GM12878 (cell line): ENCODE results near the gene CYP3A4. TPM values are rescaled to one million over a fixed set of nuclear protein-coding genes. Genes with fewer than 3 reads are reported as not detected.

Source experiments
- ATAC-seq: fragments of 200-7000 bp; cut with Tn5 transposase; 3 replicates; pipeline ENCODE4 v1.9.1; 2020; ENCODE audit warnings: mild to moderate bottlenecking, moderate library complexity
- BruUV-seq: library from RNA; stranded (reverse); fragments of 400-500 nt; replicated peaks from 2 replicates; lab custom pipeline; 2021; lab: Mats Ljungman, UMichigan
- CTCF ChIA-PET: fragments of 300-600 bp; sonication (Branson Sonifier 250); formaldehyde crosslinking; extraction: SDS; loops from one replicate; lab custom pipeline; 2021; ENCODE audit warnings: inconsistent platforms; lab: Yijun Ruan, JAX
- POLR2A ChIA-PET: fragments of 350-600 bp; formaldehyde crosslinking; extraction: SDS; loops from one replicate; lab custom pipeline; 2021; ENCODE audit warnings: inconsistent platforms; lab: Charles Lee
- RAD21 ChIA-PET: fragments of 300-600 bp; sonication (Branson Sonifier 250); formaldehyde crosslinking; loops from one replicate; lab custom pipeline; 2023; ENCODE audit warnings: antibody characterized with exemption; ENCODE audit not compliant: unreplicated experiment; lab: Charles Lee
- SMC1A ChIA-PET: fragments of 300-600 bp; sonication (Branson Sonifier 250); formaldehyde crosslinking; loops from one replicate; lab custom pipeline; 2023; ENCODE audit not compliant: unreplicated experiment, uncharacterized antibody; lab: Charles Lee
- DNase-seq: peaks from one replicate; pipeline ENCODE4 v3.0.0-alpha.2; 2011; ENCODE audit warnings: low read depth, low spot score
- FAIRE-seq: peaks from 3 replicates; lab custom pipeline; 2011; peaks lifted over from hg19 to GRCh38; lab: Jason Lieb, UNC
- H2AFZ ChIP-seq: 2 replicates; pipeline ENCODE4 v1.6.0; 2011; ENCODE audit warnings: low read depth, low read length, control low read depth; ENCODE audit not compliant: control insufficient read depth
- H3K27ac ChIP-seq: 2 replicates; pipeline ENCODE4 v1.5.1; 2011; ENCODE audit warnings: control low read depth; ENCODE audit not compliant: control insufficient read depth, insufficient read depth
- H3K27me3 ChIP-seq, 2 experiments: replicated peaks in 1 of 2; 2 replicates each; pipeline versions ENCODE4 v1.6.0 to v1.6.1; 2011; ENCODE audit warnings: low read length in 1 of 2; ENCODE audit not compliant: control insufficient read depth in 2 of 2, insufficient read depth in 2 of 2
- H3K36me3 ChIP-seq, 2 experiments: 2 replicates each; pipeline ENCODE4 v1.5.1; 2011; ENCODE audit warnings: low read length in 1 of 2; ENCODE audit not compliant: control insufficient read depth in 2 of 2, insufficient read depth in 2 of 2
- H3K4me1 ChIP-seq: 2 replicates; pipeline ENCODE4 v1.6.1; 2011; ENCODE audit warnings: mild to moderate bottlenecking, low read length, moderate library complexity, mixed read lengths; ENCODE audit not compliant: control insufficient read depth, insufficient read depth
- H3K4me2 ChIP-seq: 2 replicates; pipeline ENCODE4 v1.6.0; 2011; ENCODE audit warnings: control low read depth; ENCODE audit not compliant: control insufficient read depth, insufficient read depth
- H3K4me3 ChIP-seq: fragments of 200-600 bp; sonication (generic); 2 replicates; pipeline ENCODE4 v1.5.1; 2016
- H3K79me2 ChIP-seq: 2 replicates; pipeline ENCODE4 v1.6.0; 2011; ENCODE audit warnings: low read length; ENCODE audit not compliant: control insufficient read depth, insufficient read depth
- H3K9ac ChIP-seq: 2 replicates; pipeline ENCODE4 v1.8.0; 2011; ENCODE audit warnings: low read length, control low read depth, mixed read lengths; ENCODE audit not compliant: control insufficient read depth, insufficient read depth
- H3K9me3 ChIP-seq: replicated peaks from 3 replicates; pipeline ENCODE4 v1.5.1; 2011; ENCODE audit warnings: mild to moderate bottlenecking, low read length; ENCODE audit not compliant: control insufficient read depth, insufficient read depth
- H4K20me1 ChIP-seq: 2 replicates; pipeline ENCODE4 v1.6.0; 2011; ENCODE audit not compliant: control insufficient read depth, insufficient read depth
- BACH1 ChIP-seq: fragments of 450-650 bp; IDR thresholded peaks from 2 replicates; pipeline ENCODE4 v1.6.1; 2017; ENCODE audit warnings: mild to moderate bottlenecking, borderline replicate concordance
- CHD1 ChIP-seq: IDR thresholded peaks from 2 replicates; pipeline ENCODE4 v1.6.1; 2012; ENCODE audit warnings: low read depth, low read length, improper control_type of control experiment
- CHD4 ChIP-seq: fragments of 200-600 bp; sonication (generic); IDR thresholded peaks from 2 replicates; pipeline ENCODE4 v1.6.1; 2016; ENCODE audit warnings: mild to moderate bottlenecking
- CREB1 ChIP-seq: IDR thresholded peaks from 2 replicates; pipeline ENCODE4 v1.6.1; 2012; ENCODE audit warnings: low read depth, mild to moderate bottlenecking, inconsistent platforms
- ETV6 ChIP-seq, 2 experiments: fragments of 450-650 bp in 1 of 2; IDR thresholded peaks in 1 of 2; conservative IDR thresholded peaks in 1 of 2; 2 replicates each; pipeline ENCODE4 v1.6.1; 2014; ENCODE audit warnings: antibody characterized with exemption in 1 of 2, borderline replicate concordance in 1 of 2, low read depth in 1 of 2, mild to moderate bottlenecking in 1 of 2, moderate library complexity in 1 of 2
- GABPA ChIP-seq: IDR thresholded peaks from 2 replicates; pipeline ENCODE4 v1.6.1; 2014; ENCODE audit warnings: antibody characterized with exemption, low read depth, mild to moderate bottlenecking, inconsistent platforms
- JUND ChIP-seq: IDR thresholded peaks from 2 replicates; pipeline ENCODE4 v1.6.1; 2012; ENCODE audit warnings: low read depth, mild to moderate bottlenecking, low read length, improper control_type of control experiment, moderate library complexity
- KAT2A ChIP-seq: conservative IDR thresholded peaks from 2 replicates; pipeline ENCODE4 v1.6.1; 2011; ENCODE audit warnings: low read depth, low read length; ENCODE audit not compliant: control insufficient read depth
- NFXL1 ChIP-seq: fragments of 450-650 bp; IDR thresholded peaks from 2 replicates; pipeline ENCODE4 v1.6.1; 2017; ENCODE audit warnings: antibody characterized with exemption, mild to moderate bottlenecking, borderline replicate concordance
- POU2F2 ChIP-seq: IDR thresholded peaks from 3 replicates; pipeline ENCODE4 v1.6.1; 2011; ENCODE audit warnings: low read depth, mild to moderate bottlenecking, low read length, borderline replicate concordance
- RCOR1 ChIP-seq: conservative IDR thresholded peaks from 2 replicates; pipeline ENCODE4 v1.6.1; 2012; ENCODE audit warnings: low read depth, low read length, improper control_type of control experiment
- SMAD5 ChIP-seq: IDR thresholded peaks from 2 replicates; pipeline ENCODE4 v1.6.1; 2016; ENCODE audit warnings: antibody characterized with exemption, low read depth
- STAT1 ChIP-seq: fragments of 450-650 bp; conservative IDR thresholded peaks from 2 replicates; pipeline ENCODE4 v1.6.1; 2014; ENCODE audit warnings: antibody characterized with exemption, mild to moderate bottlenecking
- TBL1XR1 ChIP-seq: IDR thresholded peaks from 2 replicates; pipeline ENCODE4 v1.6.1; 2012; ENCODE audit warnings: low read depth, low read length, improper control_type of control experiment
- WGBS: methylation state at CpG from one replicate; pipeline ENCODE4 v1.1.6; 2016; ENCODE audit warnings: low lambda C conversion rate; ENCODE audit not compliant: insufficient replicate concordance, insufficient coverage; ENCODE audit errors: missing lambda C conversion rate; 5-methylcytosine and 5-hydroxymethylcytosine counted together
- in situ Hi-C: fragments of 300-500 bp; cut with MboI; formaldehyde crosslinking; loops from 9 replicates; pipeline ENCODE4 v1.14.3; 2018; ENCODE audit warnings: mixed read lengths
- intact Hi-C: fragments of 100-400 bp; cut with micrococcal nuclease; formaldehyde crosslinking; loops from one replicate; pipeline ENCODE4 v1.14.2; 2022; ENCODE audit not compliant: unreplicated experiment
- polyA plus RNA-seq, 11 experiments: library from polyadenylated mRNA; depleted of rRNA in 4 of 11; unstranded in 6 of 11; stranded (reverse) in 5 of 11; fragments of >200 nt; fragmentation: Nextera tagmentation in 4 of 11; fragmentation: Illumina TruSeq in 1 of 11; extraction: Ambion mirVana in 4 of 11; extraction: Trizol in 1 of 11; gene quantifications; 1 replicate in 1 of 11; 2 replicates in 10 of 11; pipeline versions ENCODE4 v1.2.1 to v1.2.3, GENCODE V29; 2011 to 2016; ENCODE audit warnings: inconsistent platforms in 2 of 11, missing spikeins in 2 of 11, low read depth in 1 of 11
- total RNA-seq, 4 experiments: library from RNA; depleted of rRNA in 3 of 4; stranded (reverse); fragments of >200 nt in 3 of 4; fragmentation: Illumina TruSeq in 1 of 4; extraction: Trizol in 1 of 4; gene quantifications; 2 replicates each; pipeline versions ENCODE4 v1.2.1 to v1.2.3, GENCODE V29; 2013 to 2021
- TF ChIP-seq, protein P1 (sequence below): fragments of 150-350 bp; IDR thresholded peaks from 2 replicates; pipeline ENCODE4 v1.6.1; 2014; ENCODE audit warnings: mild to moderate bottlenecking, low read depth, low read length
- TF ChIP-seq, protein P2 (sequence below): IDR thresholded peaks from 2 replicates; pipeline ENCODE4 v1.6.1; 2012; ENCODE audit warnings: low read depth, low read length, improper control_type of control experiment
- TF ChIP-seq, protein P3 (sequence below): fragments of 450-650 bp; formaldehyde crosslinking; IDR thresholded peaks from 2 replicates; pipeline ENCODE4 v1.5.0; 2022; ENCODE audit warnings: mild to moderate bottlenecking, missing genetic modification characterization

The CYP3A4 gene
- total and polyA plus RNA-seq, 10 of the 15 experiments (the other 5 are each of a cell fraction or from before 2014, with no cell fraction given): 0.02 to 0.21 (median 0.04) TPM; not detected in 7

DNA sequence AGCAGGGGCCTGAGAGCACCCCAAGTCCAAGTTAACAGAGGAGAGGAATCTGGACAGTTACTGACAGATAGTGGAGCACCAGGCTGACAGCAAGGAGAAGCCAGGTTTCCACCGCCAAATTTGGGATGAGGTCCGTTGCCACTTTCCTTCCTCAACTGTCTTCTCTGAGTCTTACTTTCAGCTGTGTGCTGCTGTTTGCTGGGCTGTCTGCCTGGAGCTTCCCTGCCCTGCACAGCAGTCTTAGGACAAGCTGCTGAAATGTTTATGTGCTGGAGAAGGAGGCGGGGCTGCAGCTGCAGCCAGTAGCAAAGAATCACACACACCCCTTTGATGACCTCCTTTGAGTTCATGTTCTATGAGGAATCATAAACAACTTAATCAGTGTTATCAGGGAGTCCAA lies 31.6 kb downstream of the CYP3A4 start:
- Histone ChIP-seq H3K4me2 (no peak overlapping the region), H3K36me3 (no peaks in the 10 kb centered on the region), H2AFZ (no peak overlapping the region), H3K27ac (no peak overlapping the region), H3K9me3 (no peaks in the 10 kb centered on the region), H3K4me1 (no peaks in the 10 kb centered on the region), H3K27me3 (no peaks in the 10 kb centered on the region; a peak in 2 of 4 replicates), H3K9ac (no peak overlapping the region), H3K79me2 (no peaks in the 10 kb centered on the region), H4K20me1 (no peaks in the 10 kb centered on the region), H3K4me3 (no peak overlapping the region)
- RAD21 ChIA-PET: no interaction called here
- in situ Hi-C loops: no loop called here
- CTCF ChIA-PET: interaction anchor here (0.6 kb wide), 1 partner anchor 101 kb away, joined by 3 read pairs; no protein-coding TSS in a partner anchor
- DNase-seq: no peak
- SMC1A ChIA-PET: no interaction called here
- intact Hi-C loops: no loop called here
- no peak for FAIRE-seq
- BruUV-seq: no TSS peak
- TF ChIP-seq KAT2A: no peak
- no peak for TF ChIP-seq BACH1
- no peak for TF ChIP-seq SMAD5
- TF ChIP-seq, protein P1, sequence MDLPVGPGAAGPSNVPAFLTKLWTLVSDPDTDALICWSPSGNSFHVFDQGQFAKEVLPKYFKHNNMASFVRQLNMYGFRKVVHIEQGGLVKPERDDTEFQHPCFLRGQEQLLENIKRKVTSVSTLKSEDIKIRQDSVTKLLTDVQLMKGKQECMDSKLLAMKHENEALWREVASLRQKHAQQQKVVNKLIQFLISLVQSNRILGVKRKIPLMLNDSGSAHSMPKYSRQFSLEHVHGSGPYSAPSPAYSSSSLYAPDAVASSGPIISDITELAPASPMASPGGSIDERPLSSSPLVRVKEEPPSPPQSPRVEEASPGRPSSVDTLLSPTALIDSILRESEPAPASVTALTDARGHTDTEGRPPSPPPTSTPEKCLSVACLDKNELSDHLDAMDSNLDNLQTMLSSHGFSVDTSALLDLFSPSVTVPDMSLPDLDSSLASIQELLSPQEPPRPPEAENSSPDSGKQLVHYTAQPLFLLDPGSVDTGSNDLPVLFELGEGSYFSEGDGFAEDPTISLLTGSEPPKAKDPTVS: no peak
- no peak for TF ChIP-seq ETV6 (conservative IDR thresholded peaks at IDR 0.05 in 1 of 2, IDR thresholded peaks at IDR 0.05 in 1 of 2; ENCODE audit: borderline replicate concordance in 1 of 2, low read depth in 1 of 2)
- TF ChIP-seq, protein P2, sequence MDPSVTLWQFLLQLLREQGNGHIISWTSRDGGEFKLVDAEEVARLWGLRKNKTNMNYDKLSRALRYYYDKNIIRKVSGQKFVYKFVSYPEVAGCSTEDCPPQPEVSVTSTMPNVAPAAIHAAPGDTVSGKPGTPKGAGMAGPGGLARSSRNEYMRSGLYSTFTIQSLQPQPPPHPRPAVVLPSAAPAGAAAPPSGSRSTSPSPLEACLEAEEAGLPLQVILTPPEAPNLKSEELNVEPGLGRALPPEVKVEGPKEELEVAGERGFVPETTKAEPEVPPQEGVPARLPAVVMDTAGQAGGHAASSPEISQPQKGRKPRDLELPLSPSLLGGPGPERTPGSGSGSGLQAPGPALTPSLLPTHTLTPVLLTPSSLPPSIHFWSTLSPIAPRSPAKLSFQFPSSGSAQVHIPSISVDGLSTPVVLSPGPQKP: no peak
- no peak for TF ChIP-seq TBL1XR1
- no peak for TF ChIP-seq STAT1
- TF ChIP-seq CREB1: no peak
- TF ChIP-seq NFXL1: no peak
- no peak for TF ChIP-seq CHD4
- no peak for TF ChIP-seq POU2F2
- TF ChIP-seq, protein P3, sequence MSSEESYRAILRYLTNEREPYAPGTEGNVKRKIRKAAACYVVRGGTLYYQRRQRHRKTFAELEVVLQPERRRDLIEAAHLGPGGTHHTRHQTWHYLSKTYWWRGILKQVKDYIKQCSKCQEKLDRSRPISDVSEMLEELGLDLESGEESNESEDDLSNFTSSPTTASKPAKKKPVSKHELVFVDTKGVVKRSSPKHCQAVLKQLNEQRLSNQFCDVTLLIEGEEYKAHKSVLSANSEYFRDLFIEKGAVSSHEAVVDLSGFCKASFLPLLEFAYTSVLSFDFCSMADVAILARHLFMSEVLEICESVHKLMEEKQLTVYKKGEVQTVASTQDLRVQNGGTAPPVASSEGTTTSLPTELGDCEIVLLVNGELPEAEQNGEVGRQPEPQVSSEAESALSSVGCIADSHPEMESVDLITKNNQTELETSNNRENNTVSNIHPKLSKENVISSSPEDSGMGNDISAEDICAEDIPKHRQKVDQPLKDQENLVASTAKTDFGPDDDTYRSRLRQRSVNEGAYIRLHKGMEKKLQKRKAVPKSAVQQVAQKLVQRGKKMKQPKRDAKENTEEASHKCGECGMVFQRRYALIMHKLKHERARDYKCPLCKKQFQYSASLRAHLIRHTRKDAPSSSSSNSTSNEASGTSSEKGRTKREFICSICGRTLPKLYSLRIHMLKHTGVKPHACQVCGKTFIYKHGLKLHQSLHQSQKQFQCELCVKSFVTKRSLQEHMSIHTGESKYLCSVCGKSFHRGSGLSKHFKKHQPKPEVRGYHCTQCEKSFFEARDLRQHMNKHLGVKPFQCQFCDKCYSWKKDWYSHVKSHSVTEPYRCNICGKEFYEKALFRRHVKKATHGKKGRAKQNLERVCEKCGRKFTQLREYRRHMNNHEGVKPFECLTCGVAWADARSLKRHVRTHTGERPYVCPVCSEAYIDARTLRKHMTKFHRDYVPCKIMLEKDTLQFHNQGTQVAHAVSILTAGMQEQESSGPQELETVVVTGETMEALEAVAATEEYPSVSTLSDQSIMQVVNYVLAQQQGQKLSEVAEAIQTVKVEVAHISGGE (CRISPR knock-in tag): no peak
- TF ChIP-seq JUND: no peak
- TF ChIP-seq GABPA: no peak
- no peak for TF ChIP-seq RCOR1
- no peak for TF ChIP-seq CHD1
- POLR2A ChIA-PET: no interaction called here
- 37% methylated on average over 3 of the region's 3 CpGs for WGBS
- ATAC-seq: no peak
